PC-3 (cell line): Measurements from ENCODE around the gene ALG8. TPM values are rescaled to one million over a fixed set of nuclear protein-coding genes. Genes with fewer than 3 reads are reported as not detected.

ENCODE experiments used
- ATAC-seq: fragments of 200-7000 bp; cut with Tn5 transposase; 2 replicates; pipeline ENCODE4 v1.9.1; 2020; ENCODE audit warnings: mild to moderate bottlenecking, moderate library complexity
- BruUV-seq: library from RNA; stranded (reverse); fragments of 400-500 nt; replicated peaks from 2 replicates; lab custom pipeline; 2021; lab: Mats Ljungman, UMichigan
- CTCF ChIA-PET: fragments of 300-600 bp; sonication (Branson Sonifier 250); formaldehyde crosslinking; loops from one replicate; lab custom pipeline; 2022; ENCODE audit warnings: antibody characterized with exemption; lab: Charles Lee
- POLR2A ChIA-PET: fragments of 300-600 bp; sonication (Branson Sonifier 250); formaldehyde crosslinking; loops from one replicate; lab custom pipeline; 2022; ENCODE audit warnings: antibody characterized with exemption; ENCODE audit not compliant: unreplicated experiment; lab: Charles Lee
- DNase-seq: peaks from one replicate; pipeline ENCODE4 v3.0.0-alpha.2; 2015
- H2AFZ ChIP-seq: fragments of 300-600 bp; sonication (generic); 2 replicates; pipeline ENCODE4 v1.6.0; 2016; ENCODE audit warnings: antibody characterized with exemption, low read length
- H3F3A ChIP-seq: fragments of 300-600 bp; sonication (generic); one replicate; pipeline ENCODE4 v1.6.0; 2017; ENCODE audit warnings: antibody characterized with exemption, low read length, control low read depth, mild to moderate bottlenecking; ENCODE audit not compliant: unreplicated experiment
- H3K27ac ChIP-seq: fragments of 300-600 bp; sonication (generic); 2 replicates; pipeline ENCODE4 v1.5.1; 2016; ENCODE audit warnings: mild to moderate bottlenecking, low read length
- H3K27me3 ChIP-seq: fragments of 300-600 bp; sonication (generic); 2 replicates; pipeline ENCODE4 v1.6.1; 2016; ENCODE audit warnings: low read length, mixed read lengths
- H3K36me3 ChIP-seq: fragments of 300-600 bp; sonication (generic); 2 replicates; pipeline ENCODE4 v1.6.1; 2016; ENCODE audit warnings: low read depth, mixed run types, low read length, mixed read lengths
- H3K4me1 ChIP-seq: fragments of 300-600 bp; sonication (generic); 2 replicates; pipeline ENCODE4 v1.5.1; 2016; ENCODE audit warnings: low read length; ENCODE audit not compliant: insufficient read depth
- H3K4me2 ChIP-seq: fragments of 300-600 bp; sonication (generic); 2 replicates; pipeline ENCODE4 v1.6.0; 2016; ENCODE audit warnings: low read length
- H3K4me3 ChIP-seq: fragments of 300-600 bp; sonication (generic); 2 replicates; pipeline ENCODE4 v1.5.1; 2016; ENCODE audit warnings: mild to moderate bottlenecking, low read length, mixed read lengths
- H3K79me2 ChIP-seq: fragments of 300-600 bp; sonication (generic); 2 replicates; pipeline ENCODE4 v1.6.1; 2017; ENCODE audit warnings: low read length, mixed read lengths
- H3K9ac ChIP-seq: fragments of 300-600 bp; sonication (generic); 2 replicates; pipeline ENCODE4 v1.6.0; 2016; ENCODE audit warnings: mild to moderate bottlenecking, low read length
- H3K9me2 ChIP-seq: fragments of 300-600 bp; sonication (generic); replicated peaks from 2 replicates; pipeline ENCODE4 v1.6.1; 2016; ENCODE audit warnings: mixed run types, low read length, mixed read lengths
- H3K9me3 ChIP-seq: fragments of 300-600 bp; sonication (generic); 2 replicates; pipeline ENCODE4 v1.6.1; 2016; ENCODE audit warnings: low read length, mixed read lengths
- H4K20me1 ChIP-seq: fragments of 300-600 bp; sonication (generic); 2 replicates; pipeline ENCODE4 v1.6.1; 2016; ENCODE audit warnings: low read length, mixed read lengths
- CTCF ChIP-seq: fragments of 300-600 bp; sonication (generic); conservative IDR thresholded peaks from 2 replicates; pipeline ENCODE4 v1.5.1; 2017; ENCODE audit warnings: antibody characterized with exemption, low read depth, mild to moderate bottlenecking, low read length
- EZH2 ChIP-seq: fragments of 300-600 bp; sonication (generic); IDR thresholded peaks from one replicate; pipeline ENCODE4 v1.6.1; 2017; ENCODE audit warnings: antibody characterized with exemption, mild to moderate bottlenecking, low read length; ENCODE audit not compliant: unreplicated experiment
- EZH2phosphoT487 ChIP-seq: fragments of 300-600 bp; sonication (generic); IDR thresholded peaks from 2 replicates; pipeline ENCODE4 v1.6.1; 2018; ENCODE audit warnings: mild to moderate bottlenecking, antibody characterized with exemption, low read length, borderline replicate concordance
- intact Hi-C: fragments of 100-400 bp; cut with micrococcal nuclease; formaldehyde crosslinking; loops from 2 replicates; pipeline ENCODE4 v1.9.0; 2023
- total RNA-seq: library from RNA; depleted of rRNA; stranded (reverse); fragments of >200 nt; gene quantifications from 2 replicates; pipeline ENCODE4 v1.2.3, GENCODE V29; 2014

ALG8 gene
- total RNA-seq, 1 experiment from 2014 or later = 73.6 TPM

GRCh38 chr11:78083021-78083420 lies 56.4 kb downstream of the ALG8 start:
- H3K4me3 ChIP-seq = no peak overlapping the region
- no peaks in the 10 kb centered on the region for H3K9me3 ChIP-seq
- no peak overlapping the region for H2AFZ ChIP-seq
- no peak for TF ChIP-seq EZH2
- no peak for TF ChIP-seq CTCF
- no peak for TF ChIP-seq EZH2phosphoT487
- H3K27ac ChIP-seq = no peak overlapping the region
- peaks cover 10% of the 10 kb centered on the region for H4K20me1 ChIP-seq
- intact Hi-C loops = no loop called here
- no TSS peak for BruUV-seq
- H3K9me2 ChIP-seq = no peaks in the 10 kb centered on the region
- DNase-seq = no peak
- CTCF ChIA-PET = no interaction called here
- H3K4me1 ChIP-seq = peaks cover 5% of the 10 kb centered on the region
- H3K27me3 ChIP-seq = no peaks in the 10 kb centered on the region
- H3K79me2 ChIP-seq = peaks cover 17% of the 10 kb centered on the region
- H3K9ac ChIP-seq = no peak overlapping the region
- no peak for ATAC-seq
- no peaks in the 10 kb centered on the region for H3F3A ChIP-seq
- no peak overlapping the region for H3K4me2 ChIP-seq
- no peaks in the 10 kb centered on the region for H3K36me3 ChIP-seq
- POLR2A ChIA-PET = no interaction called here

- Histone ChIP-seq H3K4me1 (peaks cover 13% of the 10 kb centered on the region), H4K20me1 (peaks cover 13% of the 10 kb centered on the region), H3K79me2 (peaks cover 25% of the 10 kb centered on the region), H3K27ac (no peak overlapping the region), H3K9me2 (no peaks in the 10 kb centered on the region), H3K36me3 (no peaks in the 10 kb centered on the region), H3K27me3 (no peaks in the 10 kb centered on the region), H3K4me3 (no peak overlapping the region), H3K9ac (no peak overlapping the region), H2AFZ (no peak overlapping the region), H3K9me3 (no peaks in the 10 kb centered on the region), H3K4me2 (no peak overlapping the region), H3F3A (no peaks in the 10 kb centered on the region)
- ChIA-PET POLR2A (no interaction called here), CTCF (no interaction called here)
- TF ChIP-seq CTCF (no peak), EZH2 (no peak), EZH2phosphoT487 (no peak)
- ATAC-seq (no peak), DNase-seq (no peak)
- no TSS peak for BruUV-seq
- intact Hi-C loops = no loop called here
Observed at GRCh38 chr11:78082146-78082545, 57.3 kb downstream of the ALG8 start.

- H4K20me1 ChIP-seq = peaks cover 18% of the 10 kb centered on the region
- peaks cover 31% of the 10 kb centered on the region for H3K79me2 ChIP-seq
- H3K4me1 ChIP-seq = peaks cover 19% of the 10 kb centered on the region
- ATAC-seq (no peak), DNase-seq (no peak)
- H3K4me3 ChIP-seq = no peak overlapping the region
- H2AFZ ChIP-seq = no peak overlapping the region
- H3K36me3 ChIP-seq = 0 out of 2 replicates have a peak, but pooled peaks cover 2% of the 10 kb centered on the region
- ChIA-PET CTCF (no interaction called here), POLR2A (no interaction called here)
- H3F3A ChIP-seq = no peaks in the 10 kb centered on the region
- no peak overlapping the region for H3K27ac ChIP-seq
- no peaks in the 10 kb centered on the region for H3K9me2 ChIP-seq
- no peaks in the 10 kb centered on the region for H3K9me3 ChIP-seq
- H3K9ac ChIP-seq = no peak overlapping the region
- BruUV-seq = no TSS peak
- no peaks in the 10 kb centered on the region for H3K27me3 ChIP-seq
- no peak overlapping the region for H3K4me2 ChIP-seq
- TF ChIP-seq EZH2phosphoT487 = no peak
- TF ChIP-seq EZH2 = no peak
- TF ChIP-seq CTCF = no peak
- intact Hi-C loops = no loop called here
Observed at GRCh38 chr11:78081583-78081982, 57.8 kb downstream of the ALG8 start.
